ENCODE results near the gene PARN.

The PARN gene

DNA sequence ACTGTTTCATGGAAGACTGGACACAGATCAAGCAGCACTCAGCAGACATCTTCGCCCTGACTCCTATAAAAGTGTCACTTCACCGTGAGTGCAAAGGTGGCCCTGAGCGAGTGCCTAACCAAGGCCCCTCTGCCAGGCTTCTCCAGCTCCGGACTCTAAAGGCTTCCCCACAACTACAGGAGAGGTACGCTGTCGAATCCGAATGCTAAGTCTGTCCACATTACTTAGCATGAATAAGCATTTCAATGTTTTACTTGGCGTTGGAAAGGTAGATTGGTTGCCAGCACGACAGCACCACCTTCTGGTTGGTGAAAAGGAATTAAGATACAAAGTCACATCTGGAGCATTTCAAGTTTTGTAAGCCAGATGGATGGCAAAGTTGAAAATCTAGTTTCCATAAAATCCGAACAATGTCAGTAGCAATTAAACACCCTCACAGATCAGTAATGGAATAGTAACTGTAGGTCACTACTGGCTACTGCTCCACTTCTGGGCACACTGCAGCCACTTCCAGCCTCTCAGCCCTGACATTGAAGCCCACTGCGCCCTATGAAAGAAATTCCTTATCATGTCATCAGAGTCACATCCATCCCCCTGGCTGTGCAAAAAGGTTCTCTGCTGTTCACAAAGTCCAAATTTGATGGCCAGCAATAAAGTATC lies 100.9 kb downstream of the PARN start:
- DNase-seq (ENCODE audit: low read depth): peak; percentile 9

DNA sequence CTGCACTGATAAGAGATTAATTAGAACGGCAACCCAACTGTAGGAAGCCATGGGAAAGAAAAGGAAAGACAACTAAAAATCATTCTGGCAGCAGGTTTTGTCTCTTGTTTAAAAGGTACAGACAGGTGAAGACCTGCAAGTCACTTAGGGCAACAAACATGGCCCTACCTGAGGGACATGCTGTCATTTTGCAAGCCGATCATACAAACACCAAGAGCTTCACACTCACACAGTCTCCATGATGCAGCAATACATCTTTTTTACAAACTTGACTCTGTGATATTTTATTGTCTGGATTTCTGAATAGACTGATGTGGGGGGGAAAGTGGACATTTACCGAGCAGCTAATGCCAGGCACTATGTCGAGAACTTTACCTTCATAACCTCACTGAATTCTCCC lies 101.8 kb downstream of the PARN start:
- DNase-seq (ENCODE audit: low read depth): no peak

DNA sequence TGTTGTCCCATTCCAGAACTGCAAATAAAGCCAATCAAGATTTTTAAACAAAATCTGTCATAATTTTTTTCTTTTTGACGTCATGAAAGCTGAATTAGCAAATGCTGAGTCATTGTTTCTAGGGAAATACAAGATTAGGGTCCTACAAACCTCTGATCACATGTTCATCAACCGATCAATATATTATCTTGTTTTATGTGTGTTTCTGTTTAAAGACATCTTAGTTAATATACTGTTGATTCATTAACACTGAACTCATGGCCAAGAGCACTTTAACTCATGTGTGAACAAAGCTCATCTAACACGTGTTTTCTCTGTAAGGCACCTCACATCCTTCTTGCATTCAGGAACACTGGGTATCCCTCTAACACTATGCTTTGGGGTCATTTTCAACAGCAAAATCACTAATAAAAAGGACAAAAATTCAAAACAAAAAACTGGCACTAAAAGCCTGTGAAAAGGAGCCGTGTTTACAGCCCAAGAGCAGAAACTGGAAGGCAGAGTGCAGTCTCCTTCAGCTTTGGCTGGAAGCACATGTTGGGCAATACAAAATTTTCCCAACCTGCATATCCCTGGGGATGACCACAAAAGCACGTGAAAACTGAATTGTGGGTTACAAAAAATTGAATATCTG lies 102.5 kb downstream of the PARN start:
- DNase-seq (ENCODE audit: low read depth): no peak

DNA sequence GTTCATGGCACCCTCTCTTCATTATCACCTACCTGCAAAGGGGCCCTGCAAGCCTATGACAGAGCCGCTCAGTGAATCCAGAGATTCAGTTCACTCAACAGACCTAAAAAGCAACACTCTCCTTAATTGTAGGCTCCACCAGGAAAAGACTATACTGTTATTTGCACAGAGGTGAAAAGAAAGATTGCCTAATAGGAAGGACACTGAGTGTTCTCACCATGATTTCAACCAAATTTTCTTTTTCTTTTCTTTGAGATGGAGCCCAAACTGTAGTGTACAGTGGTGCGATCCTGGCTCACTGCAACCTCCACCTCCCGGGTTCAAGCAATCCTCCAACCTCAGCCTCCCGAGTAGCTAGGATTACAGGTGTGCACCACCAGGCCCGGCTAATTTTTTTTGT lies 104.5 kb downstream of the PARN start:
- DNase-seq (ENCODE audit: low read depth): no peak

DNA sequence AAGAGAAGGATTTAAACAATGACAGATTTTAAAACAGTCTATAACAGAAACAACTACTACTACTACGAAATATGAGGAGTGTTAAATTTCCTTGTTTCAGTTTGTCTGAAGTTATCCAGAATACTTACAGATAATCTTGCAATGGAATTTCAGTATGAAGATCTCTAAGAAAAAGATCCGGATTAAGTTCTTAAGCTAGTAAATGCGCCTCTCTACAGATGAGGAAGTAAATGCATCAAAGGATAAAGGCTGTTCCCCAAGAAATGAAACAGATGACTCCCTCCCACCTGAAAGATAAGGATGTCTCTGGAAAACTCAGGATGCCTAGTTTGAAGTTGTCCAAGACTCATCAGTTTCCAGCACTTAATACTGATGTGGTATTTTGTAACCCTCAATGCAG lies 105.1 kb downstream of the PARN start:
- no peak for DNase-seq (ENCODE audit: low read depth)

DNA sequence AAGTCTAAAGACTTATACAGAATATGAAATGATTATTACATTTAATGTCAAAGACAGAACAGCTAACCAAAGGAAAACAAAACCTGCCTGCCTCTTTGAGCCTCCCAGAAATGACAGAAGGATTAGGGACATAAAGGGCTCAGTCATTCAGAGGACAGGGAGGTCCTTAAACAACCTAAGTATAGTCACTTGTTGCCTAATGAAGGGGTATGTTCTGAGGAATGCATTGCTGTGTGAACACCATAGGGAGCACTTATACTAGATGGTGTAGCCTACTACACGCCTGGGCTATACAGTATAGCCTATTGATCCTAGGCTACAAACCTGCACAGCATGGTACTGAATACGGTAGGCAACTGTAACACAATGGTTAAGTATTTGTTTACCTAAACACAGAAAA lies 106.4 kb downstream of the PARN start:
- DNase-seq (ENCODE audit: low read depth): no peak

DNA sequence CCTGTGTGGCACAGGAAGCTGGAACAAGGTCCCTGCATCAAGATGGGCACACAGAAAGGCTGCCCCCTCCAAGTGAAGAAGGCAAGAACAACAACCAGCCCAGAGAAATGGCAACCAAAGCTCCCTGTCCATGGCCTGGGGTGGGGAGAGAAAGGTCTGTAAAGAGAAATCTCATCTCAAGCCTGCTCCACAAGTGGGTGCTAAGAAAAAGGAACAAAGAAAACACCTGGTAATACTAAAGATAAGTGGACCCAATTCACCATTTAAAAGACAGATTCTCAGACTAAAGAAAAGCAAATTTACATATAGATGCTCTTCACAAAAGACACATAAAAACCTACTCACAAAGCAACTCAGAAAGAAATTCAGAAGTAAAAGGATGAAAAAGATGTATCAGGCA lies 107.4 kb downstream of the PARN start:
- DNase-seq (ENCODE audit: low read depth): no peak

DNA sequence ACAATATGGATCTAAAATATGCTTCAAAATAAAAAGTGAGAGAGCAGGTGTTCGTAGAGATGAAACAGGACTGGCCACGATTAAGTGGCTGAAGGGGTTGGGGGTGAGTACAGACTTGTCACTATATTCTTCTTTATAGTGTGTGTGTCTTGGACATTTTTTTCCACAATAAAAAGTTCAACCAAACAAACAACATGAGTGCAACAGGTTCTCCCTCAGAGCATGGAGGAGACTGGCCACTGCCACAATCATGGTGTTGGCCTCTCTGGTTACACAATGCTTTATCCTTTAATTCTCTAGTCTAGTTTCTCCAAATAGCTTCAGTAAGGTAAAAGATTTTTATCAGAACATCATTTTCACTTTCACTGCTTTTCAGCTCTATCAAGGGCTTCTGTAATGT lies 109.3 kb downstream of the PARN start:
- no peak for DNase-seq (ENCODE audit: low read depth)

DNA sequence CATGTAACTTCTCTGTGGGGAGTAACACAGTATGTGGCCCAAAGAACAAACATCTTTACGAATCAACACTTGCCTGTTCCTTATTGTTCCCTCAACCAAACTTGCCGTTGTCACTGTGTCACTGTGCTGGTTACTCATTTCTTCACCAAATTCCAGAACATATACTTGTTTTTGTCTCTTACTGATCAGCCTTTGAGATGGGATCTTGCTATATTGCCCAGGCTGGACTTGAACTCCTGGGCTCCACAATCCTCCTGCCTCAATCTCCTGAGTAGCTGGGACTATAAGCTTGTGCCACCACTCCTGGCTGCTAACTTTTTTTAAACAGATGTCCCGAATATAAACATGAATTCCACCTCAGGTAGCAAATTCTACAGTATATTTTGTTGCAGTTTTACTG lies 115.1 kb downstream of the PARN start:
- no peak for DNase-seq (ENCODE audit: low read depth)

DNA sequence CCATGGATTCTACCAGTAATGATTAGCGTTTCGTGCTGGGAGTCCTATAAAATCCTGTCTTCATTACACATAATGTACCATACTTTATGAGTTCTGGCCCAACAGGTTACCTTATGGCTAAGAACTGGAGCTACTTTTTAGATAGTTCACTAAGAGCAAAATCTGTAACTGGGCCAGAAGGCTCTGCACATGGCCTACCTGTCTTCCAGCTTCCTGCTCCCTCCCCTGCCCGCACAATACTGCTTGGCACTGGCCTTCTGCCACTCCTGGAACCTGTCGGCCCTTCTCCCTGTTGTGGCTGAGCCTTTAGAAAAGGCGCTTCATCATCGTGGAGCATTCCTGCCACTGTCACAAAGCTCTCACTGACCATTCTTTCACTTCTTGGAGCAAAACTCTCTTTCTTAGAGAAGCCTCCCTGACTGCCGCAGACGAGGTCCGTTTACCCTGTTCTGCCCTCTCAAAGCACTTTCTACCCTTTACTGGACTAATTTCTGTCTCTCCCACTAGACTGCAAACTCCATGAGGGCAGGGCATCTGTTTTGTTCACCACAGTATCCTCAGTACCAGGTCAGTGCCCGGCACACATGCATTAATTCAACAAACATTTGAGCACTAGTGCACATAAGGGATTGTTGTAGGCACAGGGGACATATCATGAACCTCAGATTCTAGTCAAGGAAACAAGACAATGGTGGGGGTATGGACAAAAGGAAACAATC lies 116.5 kb downstream of the PARN start:
- no peak for DNase-seq (ENCODE audit: low read depth)

DNA sequence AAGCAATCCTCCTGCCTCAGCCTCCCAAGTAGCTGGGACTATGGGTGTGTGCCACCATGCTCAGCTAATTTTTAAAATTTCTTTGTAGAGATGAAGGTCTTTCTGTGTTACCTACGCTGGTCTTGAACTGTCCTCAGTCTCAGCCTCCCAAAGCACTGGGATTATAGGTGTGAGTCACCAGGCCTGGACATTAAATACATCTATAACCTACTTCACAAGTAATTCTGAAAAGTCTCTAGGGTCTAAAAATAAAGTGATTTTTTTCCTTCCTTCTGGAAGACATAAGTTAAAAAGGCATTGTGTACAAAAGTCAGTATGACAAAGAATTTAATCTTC lies 118.3 kb downstream of the PARN start:
- DNase-seq (ENCODE audit: low read depth): no peak

DNA sequence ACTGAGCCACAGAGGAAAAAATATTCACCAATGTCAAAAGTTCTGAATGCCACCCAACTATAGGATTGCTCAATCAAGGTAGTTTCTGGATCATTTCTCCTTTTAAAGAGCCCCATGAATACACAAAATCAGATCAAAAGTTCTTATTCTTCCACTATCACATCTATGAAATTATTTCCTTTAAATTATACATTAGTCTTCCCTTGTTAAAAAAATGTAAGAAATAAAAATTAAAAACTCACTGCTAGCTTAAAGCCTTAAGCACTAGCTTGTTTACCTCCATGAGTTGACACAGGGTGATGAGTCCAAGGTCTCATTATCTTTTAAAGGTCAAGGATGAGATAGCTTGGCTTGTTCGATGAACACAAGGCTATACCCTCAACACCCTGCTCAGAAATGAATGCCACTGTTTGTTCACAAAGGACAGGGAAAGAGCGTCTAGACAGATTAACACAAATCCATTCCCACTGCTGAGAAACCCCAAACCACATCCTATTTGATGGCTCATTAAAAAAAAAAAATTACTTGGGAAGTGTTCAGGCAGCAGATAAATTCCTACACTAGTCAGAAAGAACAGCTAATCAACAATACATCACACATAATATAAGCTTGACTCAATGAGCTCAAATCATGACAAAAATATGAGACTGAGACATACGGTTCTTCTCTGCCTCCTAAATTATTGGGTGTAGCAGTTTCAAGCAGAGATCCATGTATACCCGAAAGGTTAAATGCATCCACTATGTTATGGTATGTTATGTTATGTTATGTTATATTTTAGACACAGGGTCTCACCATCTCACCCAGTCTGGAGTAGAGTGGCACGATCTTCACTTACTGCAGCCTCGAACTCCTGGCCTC lies 118.9 kb downstream of the PARN start:
- DNase-seq (ENCODE audit: low read depth): no peak

DNA sequence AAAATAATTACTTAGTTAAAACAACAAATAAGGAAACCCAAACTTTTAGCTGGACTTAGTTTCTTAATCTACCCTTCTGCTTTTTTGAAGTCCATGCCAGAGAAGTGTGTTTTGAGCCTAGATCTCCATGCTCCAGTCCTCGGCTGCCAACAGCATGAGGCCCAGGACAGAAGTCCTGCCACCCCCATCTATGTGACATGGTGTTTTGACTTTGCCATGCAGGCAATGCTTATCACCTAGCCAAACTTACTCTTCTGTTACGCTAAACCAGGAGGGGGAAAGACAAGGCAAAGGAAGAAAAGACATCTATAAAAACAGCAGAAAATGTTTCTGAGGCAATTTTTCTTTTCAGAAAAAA lies 119.5 kb downstream of the PARN start:
- no peak for DNase-seq (ENCODE audit: low read depth)

DNA sequence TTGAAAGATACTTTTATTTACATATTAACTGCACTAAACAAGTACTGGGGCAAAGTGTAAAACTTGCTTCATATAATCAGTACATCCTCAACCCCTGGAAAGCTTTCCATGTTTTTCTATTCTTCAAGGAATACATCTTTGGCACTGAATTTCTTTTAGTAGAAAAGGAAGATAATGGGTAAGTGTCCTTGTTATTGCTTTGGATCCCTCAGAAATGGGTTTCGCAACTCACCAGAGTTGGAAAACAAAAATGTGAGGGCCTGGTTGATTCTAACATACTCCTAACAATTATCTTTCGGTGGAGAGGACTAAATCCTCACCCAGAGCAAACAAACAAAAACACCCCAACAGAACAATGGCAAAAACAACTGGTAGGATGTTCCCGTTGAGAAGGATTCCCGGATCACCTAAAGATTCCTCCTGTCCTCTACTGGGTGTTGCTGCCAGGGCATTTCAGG lies 120.4 kb downstream of the PARN start:
- DNase-seq (ENCODE audit: low read depth): no peak

DNA sequence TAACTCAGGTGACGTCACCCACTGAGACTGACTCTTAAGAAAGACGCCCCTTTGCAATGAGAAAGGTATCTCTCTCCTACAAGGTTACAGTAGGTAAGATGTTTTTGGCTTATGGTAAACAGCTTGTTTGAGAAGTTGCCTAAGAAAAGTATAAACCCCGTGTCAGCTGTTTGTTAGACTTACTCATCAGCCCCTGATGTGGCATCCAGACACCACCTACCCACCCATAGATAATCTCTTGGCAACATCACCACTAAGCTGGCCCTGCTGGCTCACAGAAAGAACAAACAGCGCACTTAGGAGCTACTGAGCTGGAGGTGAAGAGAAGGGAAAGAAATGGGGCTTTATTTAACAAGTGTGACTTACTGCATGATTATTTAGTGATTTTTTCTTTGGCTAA lies 121.0 kb downstream of the PARN start:
- DNase-seq (ENCODE audit: low read depth): no peak

DNA sequence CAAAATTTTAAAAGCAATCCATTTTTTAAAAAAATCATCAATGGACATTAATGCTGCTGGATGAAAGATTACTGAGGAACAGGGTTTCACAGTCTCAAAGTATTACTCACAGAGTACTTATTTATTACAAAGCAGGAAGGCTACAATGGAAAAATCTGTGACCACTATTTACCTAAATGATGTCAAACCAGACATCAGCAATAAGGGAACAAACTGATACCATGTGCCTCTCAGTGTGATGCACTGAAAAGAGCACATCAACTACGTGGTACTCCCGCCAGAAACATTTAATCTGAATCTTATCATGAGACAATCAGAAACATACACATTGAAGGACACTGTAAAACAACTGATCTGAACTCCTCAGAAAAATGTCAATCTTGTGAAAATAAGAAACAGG lies 124.2 kb downstream of the PARN start:
- no peak for DNase-seq (ENCODE audit: low read depth)

DNA sequence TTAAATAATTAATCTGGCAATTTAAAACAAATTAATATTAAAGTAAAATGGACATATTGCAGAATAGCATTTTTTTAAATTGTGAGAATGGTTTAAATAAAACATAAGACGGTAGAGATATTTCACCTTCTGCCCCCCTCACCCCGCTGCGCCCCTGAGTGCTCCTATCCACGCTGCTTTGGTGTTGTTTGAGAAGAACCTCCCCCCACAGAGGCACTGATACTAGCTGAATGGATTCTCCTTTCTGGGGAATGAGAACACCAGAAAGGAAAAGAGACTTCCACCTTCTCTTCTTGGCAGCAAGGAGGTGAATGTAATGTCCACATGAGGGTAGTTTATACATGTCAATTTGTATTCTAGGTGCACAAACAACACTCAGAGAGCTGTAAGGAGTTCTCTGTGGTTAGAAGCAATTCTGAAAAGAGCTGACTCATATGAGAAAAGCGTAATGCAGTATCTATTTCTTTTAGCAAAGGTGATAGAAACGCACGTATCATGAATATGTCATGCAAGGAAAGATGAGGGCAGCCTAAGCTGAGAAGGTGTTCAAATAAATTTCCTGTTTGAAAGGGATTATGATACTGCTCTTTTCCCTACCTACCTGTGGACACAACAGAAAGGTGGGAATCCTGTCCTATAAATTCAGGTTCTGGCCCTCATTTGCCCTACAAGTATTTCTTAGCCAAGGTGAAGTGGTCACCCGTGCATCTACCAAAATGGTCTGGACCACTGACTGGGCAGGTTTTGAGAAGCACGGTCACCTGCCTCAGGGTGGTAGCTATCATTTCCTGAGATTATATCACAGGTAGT lies 126.9 kb downstream of the PARN start:
- no peak for DNase-seq (ENCODE audit: low read depth)

DNA sequence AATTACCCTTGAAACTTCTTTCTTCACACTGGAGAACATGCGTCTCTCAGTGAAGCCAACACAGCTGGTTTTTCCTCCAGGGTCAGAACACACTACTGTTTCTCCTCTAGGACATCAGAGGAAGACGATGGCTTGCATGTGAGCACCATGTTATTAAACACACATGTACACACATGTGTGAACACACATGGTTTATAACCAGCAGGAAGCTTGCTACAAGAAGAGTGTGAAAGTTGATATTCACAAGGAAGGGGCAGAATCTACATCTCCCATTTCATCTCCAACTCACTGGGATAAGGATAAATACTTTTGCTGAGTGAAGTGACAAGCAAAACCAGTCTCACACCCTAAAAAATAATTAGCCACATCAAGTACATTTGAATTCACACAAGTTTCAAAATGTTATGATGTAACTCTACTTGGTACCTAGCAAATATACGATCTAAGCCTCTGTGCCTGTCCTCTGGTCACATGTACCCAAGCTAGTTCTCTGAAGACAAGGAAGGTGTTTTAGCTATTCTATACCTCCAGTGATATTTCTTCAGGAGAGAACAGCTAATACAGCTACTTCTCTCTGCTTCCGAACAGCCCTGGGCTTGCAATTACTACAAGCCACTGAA lies 127.7 kb downstream of the PARN start:
- DNase-seq (ENCODE audit: low read depth): no peak

DNA sequence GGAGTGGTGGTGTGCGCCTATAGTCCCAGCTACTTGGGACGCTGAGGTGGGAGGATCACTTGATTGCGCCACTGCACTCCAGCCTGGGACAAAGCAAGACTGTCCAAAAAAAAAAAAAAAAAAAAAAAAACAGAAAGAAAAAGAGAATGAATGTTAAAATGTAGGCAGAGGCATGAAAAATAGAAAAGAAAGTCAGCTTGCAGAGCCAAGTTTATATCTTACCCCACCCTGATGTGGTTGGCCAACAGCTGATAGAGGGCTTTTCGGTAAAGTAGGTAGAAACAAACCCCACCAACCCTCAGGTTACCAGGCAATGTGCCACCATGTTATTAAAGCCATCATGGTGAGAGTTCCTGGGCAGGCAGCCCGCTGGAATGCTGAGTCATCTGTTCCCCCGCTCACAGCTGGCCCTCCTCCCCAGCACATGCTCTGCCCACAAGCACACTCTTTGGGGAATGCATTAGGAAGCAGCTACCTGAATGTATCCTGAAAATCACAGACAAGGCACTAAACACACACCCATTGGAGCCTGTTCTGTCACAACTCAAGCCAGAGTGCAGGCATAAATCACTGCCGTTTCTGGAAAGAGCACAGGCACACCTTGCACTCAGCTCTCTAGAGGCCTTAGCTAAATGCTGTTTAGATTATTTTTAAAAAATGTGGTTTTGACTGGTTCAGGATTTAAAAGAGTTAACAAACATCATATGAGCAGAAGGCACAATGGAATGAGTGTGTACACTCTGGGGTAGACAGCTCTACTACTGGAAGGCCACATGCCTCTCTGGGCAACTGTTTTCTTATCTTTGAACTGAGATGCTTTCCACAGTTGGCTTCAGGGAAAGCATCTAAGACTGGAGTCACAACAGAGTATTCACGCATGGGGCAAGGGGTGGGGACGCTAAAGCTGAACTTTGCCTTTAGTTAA lies 128.5 kb downstream of the PARN start:
- no peak for DNase-seq (ENCODE audit: low read depth)

DNA sequence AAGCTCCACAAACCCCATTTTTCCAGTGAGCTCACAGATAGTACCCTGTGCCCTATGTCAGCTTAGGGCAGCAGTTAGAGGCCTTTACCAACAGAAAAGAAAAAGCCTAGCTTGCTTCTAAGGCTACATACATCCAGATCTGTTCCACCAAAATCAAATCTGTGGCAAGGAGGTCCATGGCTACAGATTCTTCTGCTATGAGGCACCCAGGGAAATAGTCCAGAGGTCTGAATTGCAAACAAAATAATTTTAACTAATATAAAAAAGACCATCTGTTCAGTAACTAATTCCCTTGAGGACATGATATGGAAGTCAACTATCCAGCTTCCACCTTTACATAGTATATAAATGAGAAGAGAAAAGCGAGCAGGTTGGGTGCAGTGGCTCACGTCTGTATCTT lies 129.3 kb downstream of the PARN start:
- no peak for DNase-seq (ENCODE audit: low read depth)

All from activated T-helper 9 cell treated with anti-CD3 and anti-CD28 coated beads, Interleukin-2, amount 50 U/mL, for 16 hours (primary cell).